GM21526 (cell line): ENCODE results near the gene PLEKHA7.

Source experiments
- ATAC-seq: cut with Tn5 transposase; IDR thresholded peaks from one replicate; pipeline ENCODE4 v1.9.1; 2021; ENCODE audit warnings: moderate library complexity; ENCODE audit not compliant: unreplicated experiment, low FRiP score

Gene PLEKHA7

DNA sequence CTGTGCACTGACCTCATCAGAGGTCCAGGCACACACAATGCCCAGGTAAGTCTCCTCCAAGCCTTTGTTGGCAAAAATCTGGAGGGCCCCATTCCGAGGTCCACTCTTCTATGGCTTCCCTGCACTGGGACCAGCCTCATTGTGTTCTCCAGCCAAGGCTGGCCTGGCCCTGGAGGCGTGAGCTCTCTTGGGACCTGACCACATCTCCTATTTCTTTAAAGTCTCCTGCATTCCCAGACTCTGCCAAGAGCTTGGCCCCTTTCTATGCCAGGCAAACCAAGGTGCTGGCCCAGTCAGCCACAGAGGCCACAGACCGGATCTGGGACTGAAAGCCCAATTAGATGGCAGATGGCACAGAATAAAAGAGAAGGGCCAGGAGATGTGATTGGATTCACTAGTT lies 220.7 kb downstream of the PLEKHA7 start:
- no peak for ATAC-seq

DNA sequence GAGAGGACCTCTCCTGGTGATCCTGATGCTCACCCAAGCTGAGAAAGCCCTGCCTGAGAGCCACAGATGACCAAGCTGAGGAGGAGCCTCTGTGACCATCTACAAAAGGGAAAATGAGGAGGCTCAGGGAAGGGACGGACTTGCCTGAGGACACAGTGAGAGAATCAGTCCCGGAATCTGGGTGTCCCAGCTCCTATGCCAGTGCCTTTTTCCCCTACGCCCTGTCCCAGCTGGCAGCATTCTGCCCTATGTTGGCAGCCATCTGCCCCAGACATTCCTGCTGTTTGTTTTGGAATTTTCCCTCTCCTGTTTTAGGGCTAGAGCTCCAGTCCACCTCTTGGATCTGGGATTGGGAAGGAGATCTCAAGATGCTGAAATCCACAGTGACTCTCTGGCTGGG lies 221.2 kb downstream of the PLEKHA7 start:
- ATAC-seq: no peak

DNA sequence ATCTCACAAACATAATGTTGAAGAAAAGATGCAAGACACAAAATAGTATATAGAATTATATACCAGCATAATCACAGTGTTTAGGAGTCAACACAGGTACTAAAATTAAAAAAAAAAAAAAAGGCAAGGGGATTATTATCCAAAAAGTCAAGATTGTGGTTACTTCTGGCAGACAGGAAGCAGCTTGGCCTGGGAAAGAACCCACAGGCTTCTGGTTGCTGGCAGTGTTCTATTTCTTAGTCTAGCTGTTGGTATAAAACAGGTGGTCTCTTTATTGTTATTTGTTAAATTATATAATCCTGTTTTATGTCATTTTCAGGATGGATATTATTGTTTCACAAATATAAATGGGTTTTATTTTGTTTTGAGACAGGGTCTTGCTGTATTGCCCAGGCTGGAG lies 221.8 kb downstream of the PLEKHA7 start:
- no peak for ATAC-seq

DNA sequence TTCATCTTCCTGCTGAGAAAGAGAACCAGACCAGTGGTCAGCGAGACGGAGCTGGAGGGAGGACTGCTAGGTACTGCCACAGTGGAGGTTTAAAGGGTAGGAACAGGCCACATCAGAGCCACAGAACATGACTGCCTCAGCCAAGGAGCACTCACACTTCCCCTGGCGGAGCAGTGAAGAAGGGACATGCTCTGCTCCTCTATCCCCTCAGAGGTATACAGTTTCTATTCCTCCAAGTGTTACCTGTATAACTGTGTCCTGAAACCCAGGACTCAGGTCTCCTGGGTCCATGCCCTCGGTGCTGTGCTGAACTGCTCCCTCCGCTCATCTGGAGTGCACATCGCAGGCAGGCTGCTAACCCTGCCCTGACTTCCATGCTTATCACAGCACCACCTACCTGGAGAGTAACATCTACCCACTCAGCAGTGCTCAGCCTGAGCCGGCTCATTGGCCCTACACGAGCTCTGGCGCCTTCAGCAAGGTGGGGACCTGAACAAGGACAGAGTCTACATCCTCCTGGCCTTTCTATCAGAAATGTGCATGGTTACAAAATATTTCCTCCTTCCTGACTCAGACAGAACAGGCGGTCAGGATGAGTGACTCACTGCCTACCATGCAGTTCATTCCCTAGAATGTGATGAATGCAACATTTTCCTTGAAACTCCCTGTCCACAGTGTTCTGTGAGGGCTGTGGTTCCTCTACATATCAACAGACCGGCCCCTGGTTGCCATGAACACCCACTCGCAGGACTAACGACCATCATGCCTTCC lies 222.8 kb downstream of the PLEKHA7 start:
- ATAC-seq: no peak

DNA sequence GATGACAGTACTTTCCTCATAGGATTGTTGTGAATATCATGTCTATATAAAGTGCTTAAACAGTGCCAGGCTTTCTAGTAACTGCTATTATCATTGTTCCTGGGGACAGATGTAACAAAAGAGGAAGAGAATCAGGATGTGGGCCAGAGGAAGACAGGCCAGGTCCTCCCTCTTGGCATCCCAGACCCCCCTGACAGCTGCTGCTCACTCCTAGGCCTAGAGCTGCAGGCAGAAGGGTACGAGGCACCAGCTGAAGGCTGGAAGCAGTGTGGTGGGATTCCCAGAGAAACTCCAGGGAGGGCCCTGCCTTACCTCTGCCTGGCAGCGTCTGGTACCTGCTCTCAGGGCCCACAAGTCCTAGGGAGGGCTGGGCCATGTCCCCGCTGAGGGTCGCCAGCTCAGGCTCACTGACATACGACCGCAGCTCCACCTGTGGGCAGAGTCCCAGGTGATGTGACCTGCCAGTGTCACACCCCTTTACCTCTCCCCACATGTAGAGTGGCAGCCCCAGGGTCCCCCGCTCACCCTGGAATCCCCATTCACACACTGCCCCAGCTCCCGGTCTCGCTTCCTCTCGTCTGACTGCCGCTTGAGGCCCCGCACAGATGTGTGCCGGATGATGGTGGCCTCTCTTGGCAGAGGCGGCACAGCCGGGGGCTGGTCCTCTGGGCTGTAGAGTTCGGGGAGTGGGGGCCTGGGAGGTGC lies 223.6 kb downstream of the PLEKHA7 start:
- no peak for ATAC-seq

DNA sequence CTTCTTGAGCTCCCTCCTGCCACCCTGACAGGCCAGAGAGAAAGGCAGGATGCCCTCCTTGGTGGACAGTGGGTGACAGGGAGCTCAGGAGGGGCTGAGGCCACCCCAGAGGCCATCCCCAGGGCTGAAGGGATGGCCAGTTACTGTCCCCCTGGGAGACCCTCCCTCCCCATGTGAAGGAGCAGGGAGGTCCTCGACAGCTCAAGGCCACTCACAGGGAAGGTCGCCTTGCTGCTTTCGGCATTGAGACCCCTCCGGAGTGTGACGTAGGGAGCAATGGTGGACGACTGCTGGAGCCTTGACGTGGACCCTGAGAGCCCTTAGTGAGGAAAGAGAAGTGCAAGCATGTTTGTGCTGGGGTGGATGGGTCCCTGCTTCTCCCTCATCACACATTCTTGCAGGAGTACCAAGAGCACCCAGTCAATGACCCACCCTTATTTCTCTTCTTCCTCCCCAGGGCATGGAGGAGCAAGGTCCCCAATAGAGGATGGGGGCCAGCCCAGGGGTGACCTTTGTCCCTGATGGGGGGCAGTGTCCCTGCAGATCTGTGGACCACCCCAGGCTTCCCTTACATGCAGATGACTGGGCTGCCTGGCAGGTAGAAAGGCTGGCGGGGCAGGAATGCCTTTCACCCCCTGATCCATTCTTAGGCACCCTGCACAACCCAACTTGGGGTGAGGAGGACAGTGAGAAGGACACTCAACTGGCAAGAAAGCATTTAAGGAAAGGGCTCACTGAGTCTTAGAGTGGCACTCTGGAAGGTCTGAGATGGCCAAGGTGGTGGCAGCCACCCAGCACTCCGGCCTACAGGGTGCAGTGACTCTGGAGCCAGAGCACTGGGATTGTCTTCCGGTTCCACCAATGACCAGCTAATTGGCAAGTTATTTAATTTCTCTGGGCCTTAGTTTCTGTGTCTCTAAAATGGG lies 224.4 kb downstream of the PLEKHA7 start:
- ATAC-seq: no peak

DNA sequence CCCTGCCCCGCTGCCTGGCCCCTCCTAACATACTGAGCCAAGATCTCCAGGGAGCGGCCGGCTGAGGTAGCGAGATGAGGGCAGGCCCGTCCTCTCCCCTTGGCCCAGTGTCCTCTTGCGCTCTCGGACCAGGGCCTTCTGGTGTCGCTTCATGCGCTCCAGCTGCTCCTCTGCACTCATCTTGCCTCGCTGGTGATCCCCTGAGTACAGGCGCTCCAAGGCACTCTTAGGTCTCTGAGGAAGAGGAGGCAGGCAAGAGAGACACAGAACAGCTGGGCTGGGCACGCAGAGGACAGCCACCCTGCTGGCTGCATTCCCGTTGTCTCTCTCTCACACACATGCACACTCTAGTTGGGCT lies 225.2 kb downstream of the PLEKHA7 start:
- ATAC-seq: no peak

DNA sequence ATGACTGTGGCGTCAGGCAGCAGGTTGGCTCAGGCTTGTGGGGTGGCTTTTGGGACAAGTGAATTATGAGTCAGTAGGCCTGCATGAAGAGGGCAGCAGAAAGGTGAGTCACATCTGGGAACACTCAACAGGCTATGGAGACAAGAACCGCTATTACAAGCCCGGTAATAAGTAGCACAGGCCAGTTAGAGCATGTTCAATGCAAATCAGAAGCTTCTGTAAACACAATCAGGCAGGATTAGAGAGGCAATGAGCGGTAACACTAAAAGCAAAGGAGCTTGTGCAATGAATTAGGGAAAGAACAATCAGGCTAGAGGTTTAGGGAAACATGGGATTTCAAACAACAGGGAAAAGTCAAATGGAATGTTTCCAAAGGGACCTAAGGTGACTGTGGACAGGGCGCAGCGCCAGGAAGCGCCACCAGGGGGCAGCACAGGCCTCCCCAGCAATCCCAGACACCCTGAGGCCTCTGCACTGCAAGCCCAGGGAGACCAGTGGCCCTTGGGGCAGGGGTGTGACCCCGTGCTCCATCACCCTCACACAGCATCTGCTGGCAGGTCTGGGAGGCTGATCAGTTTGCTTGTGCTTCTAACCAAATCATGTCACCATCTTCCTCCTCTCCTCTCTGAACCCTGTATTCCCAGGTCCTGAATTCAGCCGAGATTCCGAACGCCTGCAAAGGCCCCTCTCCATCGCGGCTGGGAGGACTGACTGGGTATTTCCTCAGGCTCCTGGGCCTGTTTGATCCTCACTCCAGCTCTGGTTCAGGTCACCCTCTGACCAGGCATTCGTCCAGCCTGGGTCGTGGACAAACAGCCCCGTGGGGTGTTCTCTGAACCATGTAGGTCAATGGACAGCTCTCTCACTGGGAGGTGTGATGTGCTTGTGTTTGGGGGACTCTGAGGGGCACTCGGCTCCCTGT lies 225.8 kb downstream of the PLEKHA7 start:
- ATAC-seq: peak; percentile 77

DNA sequence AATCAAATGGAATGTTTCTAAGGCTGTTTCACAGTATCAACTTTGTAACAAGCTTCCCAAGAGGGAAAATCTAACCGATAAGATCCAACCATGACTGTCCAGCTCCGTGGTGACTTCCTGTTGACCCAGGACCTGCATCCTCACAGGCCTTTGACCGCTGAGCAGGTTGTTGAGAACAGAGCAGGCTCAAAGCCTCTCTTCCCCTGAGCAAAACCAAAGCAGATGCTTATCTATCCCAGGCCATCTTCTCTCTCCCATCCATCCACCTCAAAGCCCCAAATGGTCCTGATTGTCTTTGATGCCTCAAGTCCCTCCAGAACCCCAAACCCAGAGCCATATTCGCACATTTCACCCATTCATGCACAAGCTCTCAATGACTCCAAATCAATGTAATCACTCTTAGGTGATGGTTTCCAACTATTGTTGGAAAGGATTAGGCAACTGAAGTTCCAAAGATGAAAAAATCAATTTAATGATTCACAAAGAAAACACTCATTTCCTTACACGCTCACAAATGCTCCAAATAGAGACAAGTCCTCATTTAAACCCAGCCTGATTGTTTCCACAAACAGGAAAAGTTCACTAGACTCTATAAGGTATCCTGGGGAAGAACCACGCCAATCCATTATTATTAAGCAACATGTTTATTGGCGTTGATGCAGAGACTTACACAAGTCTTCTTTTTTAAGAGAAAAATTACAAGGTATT lies 227.0 kb downstream of the PLEKHA7 start:
- ATAC-seq: no peak

DNA sequence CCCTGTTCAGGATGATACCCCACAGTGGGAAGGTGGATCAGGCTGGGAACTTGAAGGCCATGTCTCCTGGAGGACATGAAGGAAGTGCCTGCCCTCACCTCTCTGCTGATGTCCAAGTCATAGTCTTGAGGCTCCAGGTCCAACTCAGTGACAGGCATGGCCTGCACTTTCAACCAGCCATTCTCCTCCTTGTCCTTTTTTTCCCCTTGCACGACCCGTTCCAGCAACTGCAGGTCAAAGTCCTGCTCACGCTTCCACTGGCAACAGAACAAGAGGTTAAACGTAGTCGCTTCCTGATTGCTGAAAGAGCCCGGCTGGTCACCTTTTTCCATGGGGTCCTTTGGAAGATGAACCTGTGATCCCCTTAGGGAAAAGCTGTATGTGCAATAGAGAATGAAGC lies 228.1 kb downstream of the PLEKHA7 start:
- ATAC-seq: no peak

DNA sequence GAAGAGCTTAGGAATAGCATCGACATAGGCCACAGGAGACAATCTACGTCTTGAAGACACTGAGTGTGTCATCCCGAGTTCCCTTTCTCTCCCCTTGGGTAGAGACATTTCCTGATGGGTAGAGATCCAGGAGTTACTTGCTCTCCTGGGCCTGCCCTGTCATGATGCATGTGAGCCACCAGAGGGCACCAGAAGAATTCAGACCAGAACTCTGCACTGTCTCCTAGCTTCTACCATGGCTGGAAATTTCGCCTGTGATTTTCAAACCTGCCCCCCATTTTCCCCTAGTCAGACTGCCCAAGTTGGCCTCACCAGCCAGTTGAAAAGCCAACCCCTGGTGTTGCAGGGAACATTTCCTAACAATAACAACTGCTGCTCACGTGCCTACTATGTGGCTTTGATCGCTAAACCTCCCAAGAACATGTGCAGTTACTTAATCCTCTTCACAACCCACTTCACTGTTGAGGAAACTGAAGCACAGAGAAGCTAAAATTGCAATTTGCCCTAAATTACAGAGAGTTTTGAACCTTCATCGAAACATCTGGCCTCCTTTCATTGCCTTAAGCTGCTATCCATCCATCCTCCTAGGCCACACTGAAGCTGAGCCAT lies 228.6 kb downstream of the PLEKHA7 start:
- ATAC-seq: peak; percentile 78

DNA sequence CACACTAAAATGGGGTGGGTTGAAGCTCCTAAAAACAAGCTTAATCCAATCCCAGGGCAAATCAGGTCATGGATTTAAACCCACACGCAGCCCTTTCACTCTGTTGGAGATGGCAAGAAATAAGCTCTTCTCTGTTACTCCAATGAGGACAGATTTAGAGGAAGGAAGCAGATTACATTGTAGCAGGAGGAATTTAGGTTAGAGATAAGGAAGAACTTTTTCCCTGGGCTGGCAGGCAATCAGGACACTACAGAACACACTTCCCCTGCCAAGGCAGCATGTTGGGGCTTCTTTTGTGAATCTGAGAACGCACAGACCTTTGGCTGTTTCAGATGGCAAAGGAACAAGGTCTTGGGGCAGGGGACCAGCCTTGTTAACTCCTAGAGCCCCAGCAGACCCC lies 229.5 kb downstream of the PLEKHA7 start:
- no peak for ATAC-seq

DNA sequence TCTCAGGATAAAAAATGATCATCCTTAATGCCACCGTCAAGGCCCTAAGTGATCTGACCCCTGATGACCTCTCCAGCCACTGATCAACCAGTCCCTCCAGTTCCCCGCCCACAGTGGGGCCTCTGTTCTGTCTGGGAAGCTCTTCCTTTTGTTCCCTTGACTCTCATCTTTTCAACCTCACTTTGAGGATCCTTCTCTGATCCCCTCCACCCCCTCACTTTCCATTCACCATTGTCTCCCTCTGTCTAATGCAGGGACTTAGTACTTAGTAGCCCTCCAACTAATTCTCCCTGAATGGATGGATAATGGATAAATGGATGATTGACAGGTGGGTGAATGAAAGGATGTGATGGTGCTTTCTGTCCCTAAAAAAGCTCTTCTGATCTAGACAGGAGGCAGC lies 230.1 kb downstream of the PLEKHA7 start:
- no peak for ATAC-seq

DNA sequence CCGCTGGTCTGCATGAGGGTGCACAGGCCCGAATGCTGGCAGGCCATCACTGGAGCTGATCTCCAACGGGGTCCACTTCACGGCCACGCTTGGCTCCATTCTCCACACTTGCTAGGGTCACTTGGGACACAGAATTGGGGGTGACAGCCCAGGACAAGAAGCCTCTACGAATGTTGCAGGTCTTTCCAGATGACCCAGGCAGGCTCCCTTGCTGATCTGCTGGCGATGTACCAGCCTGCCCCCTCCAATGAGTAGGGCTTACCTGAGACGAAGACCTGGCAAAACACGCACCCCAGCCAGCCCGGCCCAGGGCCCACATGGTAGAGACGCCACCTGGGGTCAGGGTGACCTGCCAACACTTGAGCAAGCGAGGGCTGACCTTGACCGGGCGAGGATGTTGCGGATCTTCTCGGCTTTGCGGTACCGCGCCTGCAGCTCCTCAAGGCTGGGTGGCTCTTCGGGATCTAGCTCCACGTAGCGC lies 230.9 kb downstream of the PLEKHA7 start:
- no peak for ATAC-seq

DNA sequence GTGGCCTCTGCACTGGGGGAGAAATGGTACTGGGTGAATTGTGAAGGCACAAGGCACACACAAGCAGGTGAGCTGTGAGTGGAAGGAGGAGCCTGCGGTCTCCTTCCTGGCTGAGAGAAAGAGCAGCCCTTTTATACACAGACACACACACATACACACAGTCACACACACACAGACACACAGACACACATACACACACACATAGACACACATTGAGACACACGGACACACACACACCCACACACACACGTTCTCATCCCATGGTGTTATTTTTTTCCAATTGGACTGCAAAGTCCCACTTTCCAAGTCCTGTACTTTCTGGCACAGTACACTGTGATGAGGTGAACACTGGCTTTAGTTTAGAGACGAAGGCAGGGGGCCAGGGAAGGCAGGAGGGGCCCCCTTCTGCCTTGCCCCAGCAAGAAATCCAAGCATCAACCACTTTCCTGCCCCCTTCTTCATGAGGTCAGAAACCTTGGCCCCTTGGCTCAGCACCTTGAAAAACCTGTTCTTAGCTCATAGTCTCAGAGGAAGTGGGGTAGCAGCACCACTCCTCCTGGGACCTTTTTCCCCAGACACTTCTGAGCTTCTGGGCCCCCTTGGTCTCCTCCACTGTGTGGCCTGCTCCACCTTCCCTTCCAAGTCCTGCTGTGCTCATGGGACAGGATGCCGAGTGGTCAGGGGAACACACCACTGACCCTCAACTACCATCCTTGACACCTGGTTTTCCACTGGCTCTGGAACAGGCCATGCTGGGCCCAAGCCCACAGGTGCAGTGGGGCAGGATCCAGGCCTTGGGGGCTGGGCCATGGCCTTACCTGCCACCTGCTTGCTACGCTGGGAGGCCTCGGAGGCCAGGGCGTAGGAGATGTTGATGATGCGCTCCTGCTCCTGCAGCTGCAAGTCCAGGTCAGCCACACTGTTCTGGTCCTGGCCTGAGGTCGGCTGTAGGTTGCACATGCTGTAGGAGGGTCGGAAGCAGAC lies 232.0 kb downstream of the PLEKHA7 start:
- no peak for ATAC-seq

DNA sequence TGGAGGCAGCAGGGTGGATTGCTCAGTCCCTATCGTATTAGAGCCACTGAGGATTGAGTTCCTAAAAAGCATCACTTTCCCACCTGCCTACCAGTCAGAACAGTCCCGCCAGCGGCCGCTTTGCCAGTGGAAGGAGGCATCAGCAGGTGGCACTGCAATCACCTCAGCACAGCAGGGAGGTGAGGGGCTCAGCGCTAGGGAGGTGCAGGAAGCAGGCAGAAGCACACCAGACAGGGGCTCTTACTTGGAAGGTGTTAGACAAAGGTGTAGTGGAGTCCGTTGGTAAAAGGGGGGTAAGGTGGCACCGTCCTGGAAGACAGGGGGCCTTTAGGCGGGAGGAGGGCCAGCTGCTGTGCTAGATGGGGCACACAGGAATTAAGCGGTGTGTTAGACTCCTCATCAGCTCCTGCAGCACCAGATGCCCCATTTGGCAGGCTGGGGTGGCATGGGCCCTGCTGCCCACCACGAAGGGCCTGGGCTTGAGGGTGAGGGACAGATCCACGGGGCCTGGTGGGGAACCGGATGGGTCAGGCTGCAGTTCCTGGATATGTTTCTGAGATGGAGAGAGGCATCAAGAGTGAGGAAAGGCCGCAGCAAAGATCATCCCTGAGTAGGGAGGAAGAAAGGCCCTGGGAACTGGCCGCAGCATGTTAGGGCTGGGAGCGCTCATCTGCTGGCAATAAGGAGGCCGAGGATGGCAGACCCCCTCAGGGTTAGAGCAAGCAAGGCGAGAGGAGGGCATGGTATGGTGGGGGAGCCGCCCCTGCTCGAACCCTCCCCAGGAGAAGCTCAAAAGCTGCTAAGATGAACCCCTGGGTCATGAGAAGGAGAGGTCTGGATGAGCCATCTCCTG lies 233.3 kb downstream of the PLEKHA7 start:
- ATAC-seq: no peak

DNA sequence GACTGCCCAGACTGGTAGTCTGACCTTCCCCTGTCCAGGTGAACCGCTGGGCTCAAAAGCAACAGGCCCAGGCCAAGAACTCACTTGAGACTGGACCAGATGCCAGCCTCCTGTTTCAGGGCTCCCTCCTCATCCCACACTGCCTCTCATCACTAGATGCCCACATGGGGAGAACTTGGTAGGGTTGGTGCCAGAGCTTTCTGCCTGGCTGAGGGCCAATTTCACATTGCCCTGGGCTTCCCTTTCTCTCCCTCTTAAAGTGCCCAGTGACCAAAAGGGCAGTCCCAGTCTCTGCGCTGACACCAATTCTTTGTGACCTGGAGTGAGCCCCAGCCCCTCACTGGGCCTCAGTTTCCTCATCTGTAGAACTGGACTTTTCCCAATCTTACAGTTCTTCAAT lies 234.1 kb downstream of the PLEKHA7 start:
- ATAC-seq: no peak
